Transverse colon (tissue), 4 donors: ENCODE results near the gene HECA. TPM values are rescaled to one million over a fixed set of nuclear protein-coding genes. Genes with fewer than 3 reads are reported as not detected.

Experiments used
- DNase-seq: peaks from one replicate; pipeline ENCODE4 v3.0.0-alpha.2; 2019
- H3K27ac ChIP-seq, 4 donors: fragments of 200-600 bp; sonication (generic); 2 replicates each; pipeline ENCODE4 v1.5.1; 2016 to 2018; ENCODE audit warnings: inconsistent platforms in 4 of 4
- H3K27me3 ChIP-seq: fragments of 200-600 bp; sonication (generic); 2 replicates; pipeline ENCODE4 v1.5.1; 2017; ENCODE audit warnings: inconsistent platforms
- H3K36me3 ChIP-seq, 4 donors: fragments of 200-600 bp; sonication (generic); 2 replicates each; pipeline ENCODE4 v1.5.1; 2017 to 2019; ENCODE audit warnings: inconsistent platforms in 4 of 4
- H3K4me1 ChIP-seq, 4 donors: fragments of 200-600 bp; sonication (generic); 2 replicates each; pipeline ENCODE4 v1.5.1; 2017 to 2020; ENCODE audit warnings: inconsistent platforms in 4 of 4
- H3K4me3 ChIP-seq, 4 donors: fragments of 200-600 bp; sonication (generic); 1 replicate in 1 of 4; 2 replicates in 3 of 4; pipeline versions ENCODE4 v1.5.1 to v1.6.1; 2017 to 2019; ENCODE audit warnings: inconsistent platforms in 4 of 4
- H3K9me3 ChIP-seq, 2 donors: fragments of 200-600 bp; sonication (generic); 2 replicates each; pipeline ENCODE4 v1.5.1; 2017 to 2019; ENCODE audit warnings: inconsistent platforms in 2 of 2
- CTCF ChIP-seq, 5 experiments: fragments of 200-600 bp in 3 of 5; fragments of 450-650 bp in 2 of 5; sonication (generic) in 3 of 5; IDR thresholded peaks; 1 replicate in 2 of 5; 2 replicates in 3 of 5; pipeline ENCODE4 v1.5.1; 2016 to 2017; ENCODE audit warnings: antibody characterized with exemption in 5 of 5, inconsistent platforms in 3 of 5, mild to moderate bottlenecking in 2 of 5, moderate library complexity in 1 of 5
- EP300 ChIP-seq: sonication (generic); formaldehyde crosslinking; IDR thresholded peaks from one replicate; pipeline ENCODE4 v1.6.1; 2017; ENCODE audit warnings: antibody characterized with exemption, low read depth
- POLR2A ChIP-seq: fragments of 450-650 bp; IDR thresholded peaks from one replicate; pipeline ENCODE4 v1.6.1; 2016; ENCODE audit warnings: antibody characterized with exemption, mild to moderate bottlenecking, moderate library complexity
- POLR2AphosphoS5 ChIP-seq, 3 donors: sonication (generic); formaldehyde crosslinking; IDR thresholded peaks; one replicate each; pipeline ENCODE4 v1.6.1; 2016; ENCODE audit warnings: antibody characterized with exemption in 3 of 3
- WGBS, 2 donors: methylation state at CpG; one replicate each; pipeline ENCODE4 v1.1.5; 2018; ENCODE audit warnings: low coverage in 1 of 2; 5-methylcytosine and 5-hydroxymethylcytosine counted together
- in situ Hi-C, 4 donors: fragments of 200-750 bp; cut with MboI; loops; one replicate each; pipeline versions ENCODE4 v1.15.0 to v1.15.1; 2017; ENCODE audit warnings: low sequenced_read_pairs in 3 of 4, low pct_ligation_motif_present in 1 of 4, low pct_unique_long_range_greater_than_20kb in 1 of 4
- intact Hi-C: fragments of 100-400 bp; cut with DNase I; formaldehyde crosslinking; loops from one replicate; pipeline ENCODE4 v1.15.1; 2023; ENCODE audit warnings: low total_unique reads
- total RNA-seq, 4 donors: library from RNA; depleted of rRNA; stranded (reverse); fragments of >200 nt; gene quantifications; one replicate each; pipeline ENCODE4 v1.1.0, GENCODE V29; 2016

HECA gene
- total RNA-seq, 4 donors from 2014 or later, result 34.4 to 53.7 (median 45.5) TPM

DNA sequence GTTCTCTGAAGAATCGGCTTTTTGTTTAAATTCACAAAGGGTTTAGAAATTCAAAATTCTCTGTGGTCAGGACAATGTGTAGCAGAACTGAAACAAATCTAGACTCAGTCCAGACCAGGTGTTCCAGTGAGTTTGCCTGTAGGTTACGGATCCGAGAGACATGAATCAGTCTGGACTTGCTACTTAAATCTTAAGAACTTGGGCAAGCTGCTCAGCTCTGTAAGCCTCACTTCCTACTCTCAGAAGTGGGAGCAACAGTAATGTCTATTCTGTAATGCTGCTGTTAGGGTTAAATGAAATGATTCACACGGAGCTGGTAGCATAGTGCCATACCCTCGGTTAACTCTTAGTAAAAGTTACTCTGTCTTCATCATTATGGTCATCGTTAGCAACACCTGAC is 37.7 kb downstream of the HECA start:
- no peak for DNase-seq
- Histone ChIP-seq H3K36me3 (peaks cover 0 to 16% (median 5%) of the 10 kb centered on the region in 4 donors), H3K4me1 (peaks cover 0 to 13% (median 0%) of the 10 kb centered on the region in 4 donors), H3K27me3 (no peaks in the 10 kb centered on the region), H3K9me3 (no peaks in the 10 kb centered on the region), H3K27ac (no peak overlapping the region), H3K4me3 (no peak overlapping the region)
- intact Hi-C loops (no loop called here), in situ Hi-C loops (no loop called here)
- TF ChIP-seq POLR2A (no peak), POLR2AphosphoS5 (IDR thresholded peaks at IDR 0.05) (no peak), EP300 (no peak), CTCF (IDR thresholded peaks at IDR 0.05) (no peak)
- WGBS, 2 donors, result 66 to 83% methylated on average over 6 of the region's 6 CpGs

- DNase-seq, result no peak
- Histone ChIP-seq H3K9me3 (no peaks in the 10 kb centered on the region), H3K27ac (no peak overlapping the region), H3K27me3 (no peaks in the 10 kb centered on the region), H3K36me3 (peaks cover 0 to 16% (median 5%) of the 10 kb centered on the region in 4 donors), H3K4me3 (no peak overlapping the region), H3K4me1 (peaks cover 0 to 13% (median 0%) of the 10 kb centered on the region in 4 donors)
- intact Hi-C loops (no loop called here), in situ Hi-C loops (no loop called here)
- WGBS, 2 donors, result 78% methylated on average over 2 of the region's 2 CpGs; no CpG with 5 or more reads in 1 of the 2 donors
- TF ChIP-seq POLR2A (no peak), EP300 (no peak), CTCF (IDR thresholded peaks at IDR 0.05) (no peak), POLR2AphosphoS5 (IDR thresholded peaks at IDR 0.05) (no peak)
These were observed 38.3 kb downstream of the HECA start for GRCh38 chr6:139173172-139173571.

DNA sequence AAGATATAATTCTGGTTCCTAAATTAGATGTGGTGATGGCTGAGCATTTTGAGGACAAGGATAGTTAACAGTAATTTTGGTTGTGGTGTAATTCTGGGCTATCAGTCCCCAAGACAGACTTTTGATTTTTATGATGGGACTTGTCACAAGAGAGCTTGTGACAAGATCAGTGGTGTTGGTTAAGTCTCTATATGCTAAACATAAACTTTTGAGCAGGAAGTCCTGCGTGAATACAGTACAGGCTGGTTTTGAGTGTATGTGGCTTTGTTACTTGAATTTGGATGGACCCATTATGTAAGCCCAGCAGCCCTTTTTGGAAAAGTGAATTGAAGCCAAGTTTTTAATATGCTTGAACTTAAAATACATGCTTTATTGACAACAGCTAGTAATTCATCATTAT is 38.9 kb downstream of the HECA start:
- Histone ChIP-seq H3K9me3 (no peaks in the 10 kb centered on the region), H3K27me3 (no peaks in the 10 kb centered on the region), H3K4me1 (peaks cover 0 to 13% (median 0%) of the 10 kb centered on the region in 4 donors), H3K27ac (no peak overlapping the region), H3K4me3 (no peak overlapping the region), H3K36me3 (peaks cover 0 to 16% (median 5%) of the 10 kb centered on the region in 4 donors)
- no peak for DNase-seq
- intact Hi-C loops, result no loop called here
- in situ Hi-C loops, result no loop called here
- WGBS, 2 donors, result 83 to 92% methylated on average over 1 of the region's 1 CpG
- TF ChIP-seq EP300, result no peak
- TF ChIP-seq CTCF (IDR thresholded peaks at IDR 0.05), result no peak
- TF ChIP-seq POLR2A, result no peak
- no peak for TF ChIP-seq POLR2AphosphoS5 (IDR thresholded peaks at IDR 0.05)

DNA sequence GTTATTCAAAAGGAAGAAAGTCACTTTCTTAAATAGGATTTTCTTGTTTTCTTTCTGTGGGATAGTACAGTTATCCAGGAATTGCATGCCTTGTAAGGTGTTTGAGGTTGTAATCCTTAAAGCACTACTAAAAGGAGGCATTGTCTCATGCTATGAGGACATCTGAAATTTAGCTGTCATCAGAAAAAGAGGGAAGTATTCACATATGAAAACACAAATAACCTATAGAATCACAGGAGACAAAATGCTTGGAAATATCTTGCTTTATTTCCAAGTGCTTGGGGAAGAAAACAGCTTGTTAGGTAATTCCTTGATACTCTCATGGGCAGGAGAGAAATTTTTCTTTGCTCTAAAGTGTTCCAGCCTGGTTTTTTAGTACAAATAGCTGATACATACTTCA is 40.1 kb downstream of the HECA start:
- TF ChIP-seq POLR2AphosphoS5 (IDR thresholded peaks at IDR 0.05) (no peak), EP300 (no peak), CTCF (IDR thresholded peaks at IDR 0.05) (no peak), POLR2A (no peak)
- Histone ChIP-seq H3K36me3 (peaks cover 0 to 16% (median 7%) of the 10 kb centered on the region in 4 donors), H3K4me1 (peaks cover 0 to 9% (median 0%) of the 10 kb centered on the region in 4 donors), H3K27me3 (no peaks in the 10 kb centered on the region), H3K9me3 (no peaks in the 10 kb centered on the region), H3K27ac (no peak overlapping the region), H3K4me3 (no peak overlapping the region)
- in situ Hi-C loops, result no loop called here
- intact Hi-C loops, result no loop called here
- DNase-seq, result no peak
